Prostate gland (tissue), 2 donors: Measurements from ENCODE around the gene PKHD1. TPM values are rescaled to one million over a fixed set of nuclear protein-coding genes. Genes with fewer than 3 reads are reported as not detected.

ENCODE experiments used
- DNase-seq: peaks from one replicate; pipeline ENCODE4 v3.0.0-alpha.2; 2019; ENCODE audit warnings: low spot score
- H3K27ac ChIP-seq, 2 donors: fragments of 200-600 bp; sonication (generic); 2 replicates each; pipeline ENCODE4 v1.5.1; 2017 to 2019
- H3K27me3 ChIP-seq: fragments of 200-600 bp; sonication (generic); replicated peaks from 2 replicates; pipeline ENCODE4 v1.5.1; 2019; ENCODE audit not compliant: insufficient read depth
- H3K36me3 ChIP-seq, 2 donors: fragments of 200-600 bp; sonication (generic); 1 replicate in 1 of 2; 2 replicates in 1 of 2; pipeline versions ENCODE4 v1.5.1 to v1.8.1; 2017 to 2019
- H3K4me1 ChIP-seq: fragments of 200-600 bp; sonication (generic); replicated peaks from 2 replicates; pipeline ENCODE4 v1.5.1; 2019
- H3K4me3 ChIP-seq, 2 donors: fragments of 200-600 bp; sonication (generic); 2 replicates each; pipeline ENCODE4 v1.5.1; 2017 to 2019
- H3K9me3 ChIP-seq: fragments of 200-600 bp; sonication (generic); 2 replicates; pipeline ENCODE4 v1.5.1; 2017
- CTCF ChIP-seq, 4 experiments: fragments of 200-600 bp in 2 of 4; fragments of 450-650 bp in 2 of 4; sonication (generic) in 2 of 4; IDR thresholded peaks; 1 replicate in 3 of 4; 2 replicates in 1 of 4; pipeline ENCODE4 v1.5.1; 2016 to 2019; ENCODE audit warnings: antibody characterized with exemption in 4 of 4, mild to moderate bottlenecking in 2 of 4, moderate library complexity in 2 of 4
- POLR2A ChIP-seq: fragments of 450-650 bp; IDR thresholded peaks from one replicate; pipeline ENCODE4 v1.6.1; 2016; ENCODE audit warnings: antibody characterized with exemption, mild to moderate bottlenecking
- POLR2AphosphoS5 ChIP-seq: sonication (generic); formaldehyde crosslinking; IDR thresholded peaks from one replicate; pipeline ENCODE4 v1.6.1; 2017; ENCODE audit warnings: antibody characterized with exemption
- WGBS: methylation state at CpG from one replicate; pipeline ENCODE4 v1.1.5; 2018; 5-methylcytosine and 5-hydroxymethylcytosine counted together
- intact Hi-C: fragments of 100-400 bp; cut with DNase I; formaldehyde crosslinking; loops from one replicate; pipeline ENCODE4 v1.14.2; 2022
- total RNA-seq, 2 donors: library from RNA; depleted of rRNA; stranded (reverse); fragments of >200 nt; gene quantifications; one replicate each; pipeline ENCODE4 v1.1.0, GENCODE V29; 2016

The PKHD1 gene
- total RNA-seq, 2 donors from 2014 or later, result 0.46 to 1.1 TPM

DNA sequence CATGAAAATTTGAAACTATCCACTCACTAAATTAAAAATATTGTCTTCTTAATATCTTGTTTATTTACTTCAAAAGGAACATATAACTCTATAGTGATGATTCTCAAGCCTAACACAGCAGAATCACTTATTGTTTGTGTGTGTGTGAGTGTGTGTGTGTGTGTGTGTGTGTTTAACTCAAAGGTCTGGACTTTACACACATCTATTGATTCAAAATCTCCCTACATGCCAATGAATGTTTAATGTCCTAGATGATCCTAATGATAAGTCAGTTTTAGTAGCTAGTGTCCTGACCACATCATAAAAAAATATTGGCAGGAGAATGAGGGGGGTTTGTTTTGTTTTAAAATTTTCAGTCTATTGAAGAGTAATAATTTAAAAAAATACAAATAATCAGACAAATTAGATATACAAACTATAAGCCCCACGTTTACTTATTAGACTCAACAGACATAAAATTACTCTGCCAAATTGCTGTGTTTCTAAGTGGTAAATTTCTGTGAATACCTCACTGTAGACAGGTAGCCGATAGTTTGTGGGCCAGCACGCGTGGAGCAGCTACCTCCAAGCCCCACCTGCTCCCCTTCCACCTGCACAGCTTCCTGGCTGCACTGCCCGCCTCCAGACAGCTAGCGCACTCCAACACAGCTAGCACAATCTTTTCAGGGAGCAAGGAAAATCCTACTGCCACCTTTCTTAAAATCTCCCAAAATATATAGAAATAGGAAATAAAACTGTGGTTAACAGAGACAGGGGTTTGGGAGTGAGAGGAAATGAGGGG is 349.6 kb downstream of the PKHD1 start:
- TF ChIP-seq POLR2A (no peak), POLR2AphosphoS5 (peak; percentile 30), CTCF (IDR thresholded peaks at IDR 0.05) (no peak)
- Histone ChIP-seq H3K4me1 (peaks cover 3% of the 10 kb centered on the region), H3K36me3 (no peaks in the 10 kb centered on the region), H3K9me3 (no peaks in the 10 kb centered on the region), H3K27ac (no peak overlapping the region), H3K27me3 (no peaks in the 10 kb centered on the region), H3K4me3 (no peak overlapping the region)
- WGBS, result 53% methylated on average over 6 of the region's 6 CpGs
- DNase-seq, result peak; percentile 15
- intact Hi-C loops, result no loop called here

DNA sequence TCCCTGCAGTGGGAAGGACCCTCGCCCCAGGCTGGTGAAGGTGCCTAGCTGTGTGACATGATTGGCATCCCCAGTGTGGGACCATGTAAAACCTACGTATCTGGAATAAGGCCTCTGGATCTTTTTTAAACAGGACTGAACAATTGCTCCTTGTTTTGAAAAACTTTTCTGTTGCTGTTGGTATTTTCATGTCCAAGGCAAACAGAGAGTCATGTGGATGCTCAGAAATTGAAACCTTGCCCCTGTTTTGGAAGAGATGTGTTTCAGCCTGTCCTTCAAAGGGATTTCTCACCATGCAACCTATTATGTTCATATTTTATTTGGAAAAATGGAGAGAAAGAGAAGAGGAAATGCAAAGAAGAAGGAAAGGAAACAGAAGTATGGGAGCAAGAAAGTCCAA is 362.3 kb downstream of the PKHD1 start:
- intact Hi-C loops, result no loop called here
- TF ChIP-seq POLR2A (no peak), POLR2AphosphoS5 (no peak), CTCF (IDR thresholded peaks at IDR 0.05) (no peak)
- Histone ChIP-seq H3K36me3 (no peaks in the 10 kb centered on the region), H3K4me1 (no peaks in the 10 kb centered on the region), H3K27ac (no peak overlapping the region), H3K9me3 (no peaks in the 10 kb centered on the region), H3K4me3 (no peak overlapping the region), H3K27me3 (no peaks in the 10 kb centered on the region)
- DNase-seq, result no peak
- 54% methylated on average over 2 of the region's 2 CpGs for WGBS

DNA sequence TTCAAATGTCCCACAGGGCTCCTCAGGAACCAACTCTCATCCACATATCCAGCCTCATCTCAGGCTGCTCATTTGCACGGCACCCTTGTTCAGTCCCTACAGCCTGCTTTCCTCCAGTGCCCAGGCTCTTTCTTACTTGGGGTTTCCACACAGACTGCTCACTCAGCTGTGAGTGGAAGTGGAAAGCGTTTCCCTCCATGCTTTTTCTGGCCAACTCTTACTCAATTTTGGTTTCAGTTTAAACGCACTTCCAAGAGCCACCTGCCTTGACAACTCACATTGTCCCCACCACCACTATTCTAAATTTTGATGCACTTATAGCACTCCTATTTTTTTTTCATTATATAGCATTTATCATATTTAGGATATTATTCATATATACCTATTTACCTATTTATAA is 367.1 kb downstream of the PKHD1 start:
- whole genome bisulfite sequencing, result 87% methylated on average over 3 of the region's 3 CpGs
- intact Hi-C loops, result no loop called here

GRCh38 chr6:51719297-51719696 is 368.1 kb downstream of the PKHD1 start:
- Histone ChIP-seq H3K4me1 (no peaks in the 10 kb centered on the region), H3K27ac (no peak overlapping the region), H3K27me3 (no peaks in the 10 kb centered on the region), H3K36me3 (no peaks in the 10 kb centered on the region), H3K4me3 (no peak overlapping the region), H3K9me3 (no peaks in the 10 kb centered on the region)
- TF ChIP-seq POLR2A (no peak), CTCF (IDR thresholded peaks at IDR 0.05) (no peak), POLR2AphosphoS5 (no peak)
- DNase-seq, result no peak
- intact Hi-C loops, result no loop called here
- 45% methylated on average over 1 of the region's 1 CpG for WGBS

More for the DNA sequence above, 367.1 kb downstream of the PKHD1 start:
- no peaks in the 10 kb centered on the region for H3K27me3 ChIP-seq
- H3K9me3 ChIP-seq, result no peaks in the 10 kb centered on the region
- no peaks in the 10 kb centered on the region for H3K36me3 ChIP-seq
- H3K27ac ChIP-seq, result no peak overlapping the region
- TF ChIP-seq CTCF (IDR thresholded peaks at IDR 0.05), result no peak
- TF ChIP-seq POLR2AphosphoS5, result no peak
- TF ChIP-seq POLR2A, result no peak
- DNase-seq, result no peak
- H3K4me1 ChIP-seq, result no peaks in the 10 kb centered on the region
- H3K4me3 ChIP-seq, result no peak overlapping the region

DNA sequence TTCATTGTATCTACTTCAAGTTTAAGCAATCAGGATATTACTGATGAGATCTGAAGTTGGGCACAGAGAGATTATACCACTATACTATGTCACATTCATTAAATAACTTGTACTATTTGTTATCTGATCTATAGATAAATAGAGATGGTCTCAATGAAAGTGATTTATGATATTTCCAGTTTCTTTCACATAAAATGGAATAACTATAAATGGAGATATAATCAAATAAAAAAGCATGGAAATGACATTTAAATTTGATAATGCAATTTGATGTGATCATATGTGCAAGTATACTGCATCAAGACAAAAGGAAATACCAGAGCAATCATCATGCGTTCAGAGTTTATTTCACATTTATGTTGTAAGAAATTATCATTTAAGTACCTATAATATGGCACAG is 368.9 kb downstream of the PKHD1 start:
- no peaks in the 10 kb centered on the region for H3K36me3 ChIP-seq
- no peaks in the 10 kb centered on the region for H3K27me3 ChIP-seq
- 76% methylated on average over 1 of the region's 1 CpG for WGBS
- no peak for TF ChIP-seq POLR2A
- TF ChIP-seq CTCF (IDR thresholded peaks at IDR 0.05), result no peak
- no peak for TF ChIP-seq POLR2AphosphoS5
- no peak overlapping the region for H3K27ac ChIP-seq
- intact Hi-C loops, result no loop called here
- DNase-seq, result no peak
- no peaks in the 10 kb centered on the region for H3K9me3 ChIP-seq
- H3K4me3 ChIP-seq, result no peak overlapping the region
- no peaks in the 10 kb centered on the region for H3K4me1 ChIP-seq
